ENCODE data around the gene EML1.

DNA sequence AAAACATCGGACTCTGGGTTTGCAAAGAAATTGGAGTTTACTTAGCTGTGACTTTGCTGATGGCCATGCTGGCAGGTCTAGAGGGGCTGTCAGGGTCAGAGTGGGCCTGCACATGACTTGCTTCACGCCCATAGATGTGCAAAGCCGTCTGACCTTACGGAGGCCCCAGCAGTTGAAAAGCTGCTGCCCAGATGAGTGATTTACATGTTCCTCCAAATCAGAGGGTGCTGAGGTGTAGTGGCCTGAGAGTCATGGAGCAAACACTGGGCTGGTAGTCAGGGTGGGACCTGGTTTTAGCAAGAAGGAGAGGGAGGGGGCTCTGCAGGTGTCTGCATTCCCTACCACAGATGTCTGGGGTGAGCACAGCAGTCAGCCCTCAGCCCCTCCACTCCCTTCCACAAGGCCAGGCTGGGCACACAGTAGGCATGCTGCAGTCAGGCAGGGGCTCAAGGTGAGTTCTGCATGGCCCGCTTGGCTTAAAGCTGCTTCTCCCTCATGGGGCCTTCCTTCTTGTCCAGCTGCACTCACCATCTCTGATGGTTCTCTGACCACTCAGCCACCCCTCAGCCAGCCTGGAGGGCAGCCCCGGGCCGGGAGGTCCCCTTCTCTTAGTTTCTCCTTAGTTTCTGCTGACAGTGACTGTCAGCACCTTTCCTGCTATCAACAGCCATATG, 34.2 kb upstream of the EML1 start:
- TF ChIP-seq, protein P1, sequence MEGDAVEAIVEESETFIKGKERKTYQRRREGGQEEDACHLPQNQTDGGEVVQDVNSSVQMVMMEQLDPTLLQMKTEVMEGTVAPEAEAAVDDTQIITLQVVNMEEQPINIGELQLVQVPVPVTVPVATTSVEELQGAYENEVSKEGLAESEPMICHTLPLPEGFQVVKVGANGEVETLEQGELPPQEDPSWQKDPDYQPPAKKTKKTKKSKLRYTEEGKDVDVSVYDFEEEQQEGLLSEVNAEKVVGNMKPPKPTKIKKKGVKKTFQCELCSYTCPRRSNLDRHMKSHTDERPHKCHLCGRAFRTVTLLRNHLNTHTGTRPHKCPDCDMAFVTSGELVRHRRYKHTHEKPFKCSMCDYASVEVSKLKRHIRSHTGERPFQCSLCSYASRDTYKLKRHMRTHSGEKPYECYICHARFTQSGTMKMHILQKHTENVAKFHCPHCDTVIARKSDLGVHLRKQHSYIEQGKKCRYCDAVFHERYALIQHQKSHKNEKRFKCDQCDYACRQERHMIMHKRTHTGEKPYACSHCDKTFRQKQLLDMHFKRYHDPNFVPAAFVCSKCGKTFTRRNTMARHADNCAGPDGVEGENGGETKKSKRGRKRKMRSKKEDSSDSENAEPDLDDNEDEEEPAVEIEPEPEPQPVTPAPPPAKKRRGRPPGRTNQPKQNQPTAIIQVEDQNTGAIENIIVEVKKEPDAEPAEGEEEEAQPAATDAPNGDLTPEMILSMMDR (IDR thresholded peaks at IDR 0.05), result no peak
- TF ChIP-seq POLR2A (IDR thresholded peaks at IDR 0.05), result no peak

Measured in body of pancreas (tissue), 4 donors.